Tibial nerve (tissue), 4 donors: ENCODE results near the gene KCP.

Experiments used
- CTCF ChIP-seq, 5 experiments: fragments of 200-600 bp in 3 of 5; fragments of 450-650 bp in 2 of 5; sonication (generic) in 3 of 5; IDR thresholded peaks; one replicate each; pipeline ENCODE4 v1.5.1; 2016 to 2019; ENCODE audit warnings: antibody characterized with exemption in 5 of 5, mild to moderate bottlenecking in 3 of 5, moderate library complexity in 2 of 5
- EP300 ChIP-seq, 2 donors: sonication (generic); formaldehyde crosslinking; IDR thresholded peaks; one replicate each; pipeline ENCODE4 v1.6.1; 2017; ENCODE audit warnings: antibody characterized with exemption in 2 of 2, mild to moderate bottlenecking in 1 of 2
- POLR2A ChIP-seq, 2 donors: fragments of 450-650 bp; IDR thresholded peaks; one replicate each; pipeline ENCODE4 v1.6.1; 2017; ENCODE audit warnings: antibody characterized with exemption in 2 of 2, mild to moderate bottlenecking in 2 of 2, moderate library complexity in 2 of 2

DNA sequence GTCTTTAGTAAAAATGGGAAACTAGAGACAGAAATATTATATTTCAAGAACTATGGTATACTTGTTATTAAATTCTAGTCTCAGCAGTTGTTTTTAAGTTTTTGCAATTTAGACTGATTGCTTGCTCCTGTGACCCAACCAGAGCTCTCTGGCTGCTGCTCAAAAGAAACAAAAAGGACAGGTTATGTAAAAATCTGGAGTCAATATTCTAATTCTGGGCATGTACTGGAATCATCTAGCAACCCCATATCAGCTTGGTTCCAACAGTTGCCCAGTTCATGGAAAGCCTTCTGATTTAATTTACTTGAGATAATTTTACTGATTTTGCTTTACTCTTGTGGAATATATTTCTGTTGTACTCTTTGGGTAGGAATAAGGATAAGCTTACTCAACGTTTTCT, 10.3 kb downstream of the KCP start:
- no peak for TF ChIP-seq EP300 (IDR thresholded peaks at IDR 0.05)
- TF ChIP-seq CTCF (IDR thresholded peaks at IDR 0.05), result no peak
- no peak for TF ChIP-seq POLR2A (IDR thresholded peaks at IDR 0.05)
